Neutrophil (primary cell): ENCODE measurements around the gene MECR.

Experiments
- H3K27ac ChIP-seq: fragments of 200-600 bp; sonication (generic); 2 replicates; pipeline ENCODE4 v1.5.1; 2016; ENCODE audit warnings: mild to moderate bottlenecking, moderate library complexity
- H3K27me3 ChIP-seq: fragments of 200-600 bp; sonication (generic); 2 replicates; pipeline ENCODE4 v1.6.0; 2016; ENCODE audit warnings: mild to moderate bottlenecking
- H3K36me3 ChIP-seq: fragments of 200-600 bp; sonication (generic); 2 replicates; pipeline ENCODE4 v1.5.1; 2017
- H3K4me1 ChIP-seq, 2 experiments: fragments of 200-600 bp in 1 of 2; sonication (generic) in 1 of 2; 1 replicate in 1 of 2; 2 replicates in 1 of 2; pipeline versions ENCODE4 v1.5.1 to v1.6.1; 2013 to 2016; ENCODE audit warnings: low read depth in 1 of 2, low read length in 1 of 2, mild to moderate bottlenecking in 1 of 2, moderate library complexity in 1 of 2; ENCODE audit not compliant: control insufficient read depth in 1 of 2, insufficient read depth in 1 of 2
- H3K4me3 ChIP-seq, 2 experiments: fragments of 200-600 bp in 1 of 2; sonication (generic) in 1 of 2; 1 replicate in 1 of 2; 2 replicates in 1 of 2; pipeline ENCODE4 v1.5.1; 2013 to 2016; ENCODE audit warnings: low read depth in 1 of 2, low read length in 1 of 2, mild to moderate bottlenecking in 1 of 2, moderate library complexity in 1 of 2
- H3K9me3 ChIP-seq: fragments of 200-600 bp; sonication (generic); 2 replicates; pipeline ENCODE4 v1.5.1; 2016
- CTCF ChIP-seq: fragments of 200-600 bp; sonication (generic); IDR thresholded peaks from 2 replicates; pipeline ENCODE4 v1.5.1; 2016; ENCODE audit warnings: antibody characterized with exemption

The MECR gene

GRCh38 chr1:29144178-29144577 lies 86.6 kb downstream of the MECR start:
- no peak for TF ChIP-seq CTCF
- Histone ChIP-seq H3K27me3 (no peaks in the 10 kb centered on the region), H3K4me3 (no peak overlapping the region), H3K9me3 (peaks cover 9% of the 10 kb centered on the region), H3K27ac (no peak overlapping the region), H3K36me3 (peaks cover 53% of the 10 kb centered on the region), H3K4me1 (no peaks in the 10 kb centered on the region)

- Histone ChIP-seq H3K4me1 (no peaks in the 10 kb centered on the region), H3K27ac (no peak overlapping the region), H3K27me3 (no peaks in the 10 kb centered on the region), H3K36me3 (peaks cover 38% of the 10 kb centered on the region), H3K9me3 (no peaks in the 10 kb centered on the region), H3K4me3 (no peak overlapping the region)
- no peak for TF ChIP-seq CTCF
Observed at GRCh38 chr1:29142714-29143113, 88.0 kb downstream of the MECR start.
